ENCODE measurements around the gene AFP. TPM values are rescaled to one million over a fixed set of nuclear protein-coding genes. Genes with fewer than 3 reads are reported as not detected.

AFP gene
- total and polyA plus RNA-seq, 4 experiments from 2014 or later = not detected

GRCh38 chr4:73487233-73487632 is 51.2 kb downstream of the AFP start:
- intact Hi-C loops (cut with micrococcal nuclease) = no loop called here

GRCh38 chr4:73499996-73500765 is 64.2 kb downstream of the AFP start:
- intact Hi-C loops (cut with micrococcal nuclease) = no loop called here
- ChIA-PET CTCF (ENCODE audit: partially characterized antibody) (no interaction called here), POLR2A (ENCODE audit: partially characterized antibody) (no interaction called here)
- Histone ChIP-seq H3K4me3 (ENCODE audit: low read length in 2 of 2) (no peak overlapping the region), H3K36me3 (ENCODE audit: insufficient read depth, low read length) (no peaks in the 10 kb centered on the region), H3K27ac (ENCODE audit: low read depth, low read length) (no peak overlapping the region), H3K27me3 (ENCODE audit: insufficient read depth, low read length) (no peaks in the 10 kb centered on the region), H3K4me1 (ENCODE audit: insufficient read depth, low read length) (no peaks in the 10 kb centered on the region), H3K9me3 (ENCODE audit: control insufficient read depth in 1 of 2, low read length in 2 of 2) (no peaks in the 10 kb centered on the region)
- H3K27ac Mint-ChIP-seq = no peak overlapping the region
- peak overlapping the region in 1 of 8 donors; percentile 35 for H3K4me3 Mint-ChIP-seq
- DNase-seq = no peak
- no peaks in the 10 kb centered on the region for H3K27me3 Mint-ChIP-seq
- H3K9me3 Mint-ChIP-seq = no peaks in the 10 kb centered on the region
- no peaks in the 10 kb centered on the region for H3K36me3 Mint-ChIP-seq
- H3K4me1 Mint-ChIP-seq = peaks cover 0 to 1% (median 0%) of the 10 kb centered on the region in 4 donors

More at GRCh38 chr4:73487233-73487632, 51.2 kb downstream of the AFP start:
- Mint-ChIP-seq H3K9me3 (peaks cover 0 to 2% (median 0%) of the 10 kb centered on the region in 8 donors), H3K27me3 (peaks cover 0 to 2% of the 10 kb centered on the region in 2 donors), H3K4me3 (no peak overlapping the region), H3K4me1 (no peaks in the 10 kb centered on the region), H3K27ac (no peak overlapping the region), H3K36me3 (no peaks in the 10 kb centered on the region)
- ChIA-PET CTCF (ENCODE audit: partially characterized antibody) (no interaction called here), POLR2A (ENCODE audit: partially characterized antibody) (no interaction called here)
- no peak overlapping the region for H3K4me3 ChIP-seq (ENCODE audit: low read length in 2 of 2)
- no peak for DNase-seq
- no peaks in the 10 kb centered on the region for H3K9me3 ChIP-seq (ENCODE audit: control insufficient read depth in 1 of 2, low read length in 2 of 2)
- no peaks in the 10 kb centered on the region for H3K36me3 ChIP-seq (ENCODE audit: insufficient read depth, low read length)
- no peak overlapping the region for H3K27ac ChIP-seq (ENCODE audit: low read depth, low read length)
- H3K27me3 ChIP-seq (ENCODE audit: insufficient read depth, low read length) = no peaks in the 10 kb centered on the region
- no peaks in the 10 kb centered on the region for H3K4me1 ChIP-seq (ENCODE audit: insufficient read depth, low read length)

- no peaks in the 10 kb centered on the region for H3K27me3 ChIP-seq (ENCODE audit: insufficient read depth, low read length)
- peaks cover 0 to 1% (median 0%) of the 10 kb centered on the region in 8 donors for H3K9me3 Mint-ChIP-seq
- peaks cover 0 to 1% (median 0%) of the 10 kb centered on the region in 4 donors for H3K4me1 Mint-ChIP-seq
- DNase-seq = no peak
- no peaks in the 10 kb centered on the region for H3K36me3 Mint-ChIP-seq
- H3K4me3 Mint-ChIP-seq = no peak overlapping the region
- no peaks in the 10 kb centered on the region for H3K9me3 ChIP-seq (ENCODE audit: control insufficient read depth in 1 of 2, low read length in 2 of 2)
- POLR2A ChIA-PET (ENCODE audit: partially characterized antibody) = no interaction called here
- H3K4me1 ChIP-seq (ENCODE audit: insufficient read depth, low read length) = no peaks in the 10 kb centered on the region
- CTCF ChIA-PET (ENCODE audit: partially characterized antibody) = no interaction called here
- intact Hi-C loops (cut with micrococcal nuclease) = no loop called here
- no peaks in the 10 kb centered on the region for H3K36me3 ChIP-seq (ENCODE audit: insufficient read depth, low read length)
- no peak overlapping the region for H3K27ac Mint-ChIP-seq
- H3K4me3 ChIP-seq (ENCODE audit: low read length in 2 of 2) = no peak overlapping the region
- no peaks in the 10 kb centered on the region for H3K27me3 Mint-ChIP-seq
- H3K27ac ChIP-seq (ENCODE audit: low read depth, low read length) = no peak overlapping the region
Observed at GRCh38 chr4:73501664-73502265, 65.7 kb downstream of the AFP start.

- Mint-ChIP-seq H3K9me3 (peaks cover 0 to 1% (median 0%) of the 10 kb centered on the region in 8 donors), H3K4me1 (no peaks in the 10 kb centered on the region), H3K4me3 (no peak overlapping the region), H3K27ac (no peak overlapping the region), H3K27me3 (no peaks in the 10 kb centered on the region), H3K36me3 (no peaks in the 10 kb centered on the region)
- Histone ChIP-seq H3K9me3 (ENCODE audit: control insufficient read depth in 1 of 2, low read length in 2 of 2) (no peaks in the 10 kb centered on the region), H3K27me3 (ENCODE audit: insufficient read depth, low read length) (no peaks in the 10 kb centered on the region), H3K36me3 (ENCODE audit: insufficient read depth, low read length) (no peaks in the 10 kb centered on the region), H3K4me1 (ENCODE audit: insufficient read depth, low read length) (no peaks in the 10 kb centered on the region), H3K27ac (ENCODE audit: low read depth, low read length) (no peak overlapping the region), H3K4me3 (ENCODE audit: low read length in 2 of 2) (no peak overlapping the region)
- no peak for DNase-seq
- POLR2A ChIA-PET (ENCODE audit: partially characterized antibody) = no interaction called here
- intact Hi-C loops (cut with micrococcal nuclease) = no loop called here
- CTCF ChIA-PET (ENCODE audit: partially characterized antibody) = no interaction called here
Observed at GRCh38 chr4:73505567-73505966, 69.5 kb downstream of the AFP start.

Other genes starting within 250 kb of the AFP start
- 10 to 100 TPM; 58.4 to 58.7 TPM for gene ANKRD17, start 177.4 kb upstream of the AFP start, total RNA-seq
- gene ANKRD17, start 177.4 kb upstream of the AFP start, polyA plus RNA-seq = 10 to 100 TPM in 1 of 2 donors, 1 to 10 TPM in 1; 7.9 to 15.8 TPM
- gene ALB, start 31.9 kb upstream of the AFP start, total RNA-seq = not detected
- gene ALB, start 31.9 kb upstream of the AFP start, polyA plus RNA-seq = not detected
- not detected for gene AFM, start 45.5 kb downstream of the AFP start, total RNA-seq
- not detected for gene AFM, start 45.5 kb downstream of the AFP start, polyA plus RNA-seq
- under 1 TPM; 0.81 to 0.89 TPM for gene RASSF6, start 184.2 kb downstream of the AFP start, total RNA-seq
- 1 to 10 TPM; 1.2 to 2.2 TPM for gene RASSF6, start 184.2 kb downstream of the AFP start, polyA plus RNA-seq